Activated CD8-positive, alpha-beta memory T cell treated with anti-CD3 and anti-CD28 coated beads for 48 hours (primary cell): Measurements from ENCODE around the gene EPS8L2.

Experiments used
- DNase-seq, 3 experiments: peaks; one replicate each; pipeline ENCODE4 v3.0.0-alpha.2; 2020; ENCODE audit warnings: low read depth in 2 of 3, low spot score in 2 of 3

Gene EPS8L2

DNA sequence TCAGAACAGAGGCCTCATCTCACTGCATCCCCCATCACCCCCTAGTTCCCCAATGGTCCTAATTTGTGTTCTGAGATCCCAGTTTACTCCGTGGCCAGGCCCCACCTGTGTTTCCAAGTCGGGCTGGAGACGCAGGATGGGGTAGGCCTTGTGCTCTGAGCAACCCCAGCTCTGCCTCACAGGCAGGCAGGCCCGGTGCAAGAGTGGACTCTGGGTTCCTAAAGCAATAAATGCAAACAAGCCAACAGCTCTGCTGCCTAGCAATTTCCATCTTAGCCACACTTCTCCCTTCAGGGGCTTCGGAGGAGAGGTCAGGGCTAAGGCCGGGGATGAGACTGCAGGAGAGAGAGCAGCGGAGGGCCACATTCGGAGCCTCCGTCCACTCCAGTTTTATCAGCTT, 2.5 kb upstream of the EPS8L2 start:
- DNase-seq, result no peak

- DNase-seq, result no peak
Observed at GRCh38 chr11:704228-704674, 1.8 kb upstream of the EPS8L2 start.

- no peak for DNase-seq
Observed at GRCh38 chr11:704781-705645, 1.0 kb upstream of the EPS8L2 start.

GRCh38 chr11:706439-706956, 467 bp downstream of the EPS8L2 start:
- no peak for DNase-seq

DNA sequence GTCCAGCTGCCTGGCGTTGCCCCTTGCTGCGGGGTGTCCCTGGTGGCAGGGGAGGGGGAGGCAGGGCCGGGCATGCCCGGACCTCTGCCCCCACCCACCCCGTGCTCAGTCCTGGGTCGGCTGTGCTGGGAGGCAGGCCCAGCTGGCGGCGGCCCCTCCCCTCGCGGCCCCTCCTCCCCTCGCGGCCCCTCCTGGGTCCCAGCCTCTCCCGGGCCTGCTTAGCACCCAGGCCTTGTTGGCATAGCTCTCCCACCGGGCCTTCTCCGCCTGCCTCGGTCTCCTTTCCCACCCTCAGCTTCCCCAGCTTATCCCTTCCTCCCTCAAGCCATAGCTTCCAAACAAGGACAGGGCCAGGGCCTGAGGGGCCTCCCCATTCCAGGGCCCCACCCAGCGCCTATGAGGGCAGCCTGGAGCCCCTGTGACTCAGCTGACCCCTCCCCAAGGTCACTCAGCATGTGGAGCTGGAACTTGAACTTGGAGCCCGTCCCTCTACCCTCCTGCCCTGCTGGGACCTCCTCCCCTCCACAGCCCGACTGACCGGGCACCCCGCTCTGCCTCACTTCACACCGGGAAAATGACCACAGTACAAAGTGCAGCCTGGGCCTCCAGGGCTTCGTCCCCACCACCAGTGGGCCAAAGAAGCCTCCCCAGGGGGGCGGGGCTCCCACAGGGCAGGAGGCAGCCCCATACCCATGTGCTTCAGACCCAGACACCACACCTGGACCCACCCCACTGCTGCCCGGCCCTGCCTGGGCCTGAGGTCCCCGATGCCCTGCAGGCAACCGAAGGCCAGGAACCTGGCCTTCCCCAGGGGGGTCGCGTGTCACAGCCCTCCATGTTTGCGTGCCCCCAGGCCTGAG, 1.2 kb downstream of the EPS8L2 start:
- DNase-seq, result no peak

- no peak for DNase-seq
Observed at GRCh38 chr11:707817-708420, 1.9 kb downstream of the EPS8L2 start.

- DNase-seq, result no peak
Observed at GRCh38 chr11:708511-708910, 2.5 kb downstream of the EPS8L2 start.

DNA sequence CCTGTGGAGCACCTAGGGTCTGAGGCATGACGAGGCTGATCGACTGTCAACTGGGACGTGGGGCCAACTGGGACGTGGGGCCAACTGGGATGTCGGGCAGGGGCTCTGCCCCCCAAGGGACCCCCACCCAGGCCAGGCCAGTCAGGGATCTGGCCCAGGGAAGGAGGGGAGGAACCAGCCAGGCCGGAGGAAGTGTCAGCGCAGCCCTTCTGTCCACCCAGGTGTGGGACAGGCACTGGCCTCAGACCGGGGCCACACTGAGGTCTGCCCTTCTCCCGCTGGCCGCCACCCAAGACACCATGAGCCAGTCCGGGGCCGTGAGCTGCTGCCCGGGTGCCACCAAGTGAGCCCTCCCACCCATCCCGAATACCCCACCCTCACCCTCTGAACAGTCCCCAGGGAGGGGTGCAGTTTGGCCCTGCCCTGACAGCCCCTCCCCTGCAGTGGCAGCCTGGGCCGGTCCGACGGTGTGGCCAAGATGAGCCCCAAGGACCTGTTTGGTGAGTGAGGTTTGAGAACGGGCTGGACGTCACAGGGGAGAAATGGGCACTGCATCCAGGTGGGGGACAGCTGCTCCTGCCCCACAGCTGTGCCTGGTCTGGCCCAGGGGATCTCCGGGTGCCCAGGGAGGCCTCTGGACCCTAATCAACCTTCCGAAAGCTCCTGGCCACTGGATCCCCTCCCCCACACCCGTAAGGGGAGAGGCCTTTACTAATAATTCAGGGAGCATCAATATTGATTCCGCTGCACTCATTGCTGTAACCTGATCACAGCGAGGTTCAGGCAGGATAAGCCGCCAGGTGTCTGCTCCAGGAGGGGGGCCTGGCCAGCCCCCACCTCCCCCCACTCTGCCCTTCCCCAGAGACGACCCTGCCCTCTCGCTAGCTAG, 3.3 kb downstream of the EPS8L2 start:
- DNase-seq, result no peak

DNA sequence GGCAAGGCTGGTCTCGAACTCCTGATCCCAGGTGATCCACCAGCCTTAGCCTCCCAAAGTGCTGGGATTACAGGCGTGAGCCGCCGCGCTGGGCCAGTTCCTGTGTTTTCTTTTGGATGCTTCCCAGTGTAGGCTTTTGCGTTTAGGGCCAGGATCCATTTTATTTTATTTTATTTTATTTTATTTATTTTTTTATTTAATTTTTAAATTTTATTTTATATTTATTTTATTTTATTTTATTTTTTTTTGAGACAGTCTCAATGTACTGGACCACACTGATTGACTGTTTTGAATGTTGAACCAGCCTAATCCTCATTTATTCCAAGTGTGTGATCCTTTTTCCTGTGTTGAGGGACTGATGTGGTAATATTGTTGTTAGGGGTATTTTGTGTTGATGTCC, 8.4 kb downstream of the EPS8L2 start:
- DNase-seq, result no peak

- DNase-seq, result no peak
Observed at GRCh38 chr11:719214-720016, 13.4 kb downstream of the EPS8L2 start.

DNA sequence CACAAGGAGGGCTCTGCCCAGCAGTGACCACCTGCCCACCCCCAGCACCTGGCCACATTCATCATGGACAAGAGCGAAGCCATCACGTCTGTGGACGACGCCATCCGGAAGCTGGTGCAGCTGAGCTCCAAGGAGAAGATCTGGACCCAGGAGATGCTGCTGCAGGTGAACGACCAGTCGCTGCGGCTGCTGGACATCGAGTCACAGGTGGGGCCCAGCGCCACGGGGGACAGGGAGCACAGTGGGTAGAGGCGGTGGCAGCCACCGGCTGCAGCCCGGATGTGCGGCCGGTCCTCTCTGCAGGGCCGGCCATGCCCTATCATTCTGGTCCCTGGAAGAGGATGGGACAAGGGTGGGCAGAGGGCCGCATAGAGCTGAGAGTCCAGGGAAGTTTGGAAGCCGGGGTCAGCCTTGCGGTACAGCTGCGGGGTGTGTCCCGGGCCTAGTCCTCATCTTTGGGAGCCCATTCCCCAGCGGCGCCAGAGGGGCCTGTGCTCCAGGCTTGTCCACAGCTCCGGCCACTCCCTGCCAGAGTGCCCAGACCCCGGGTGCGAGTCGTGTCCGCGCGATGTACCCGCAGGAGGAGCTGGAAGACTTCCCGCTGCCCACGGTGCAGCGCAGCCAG, 14.1 kb downstream of the EPS8L2 start:
- no peak for DNase-seq

DNA sequence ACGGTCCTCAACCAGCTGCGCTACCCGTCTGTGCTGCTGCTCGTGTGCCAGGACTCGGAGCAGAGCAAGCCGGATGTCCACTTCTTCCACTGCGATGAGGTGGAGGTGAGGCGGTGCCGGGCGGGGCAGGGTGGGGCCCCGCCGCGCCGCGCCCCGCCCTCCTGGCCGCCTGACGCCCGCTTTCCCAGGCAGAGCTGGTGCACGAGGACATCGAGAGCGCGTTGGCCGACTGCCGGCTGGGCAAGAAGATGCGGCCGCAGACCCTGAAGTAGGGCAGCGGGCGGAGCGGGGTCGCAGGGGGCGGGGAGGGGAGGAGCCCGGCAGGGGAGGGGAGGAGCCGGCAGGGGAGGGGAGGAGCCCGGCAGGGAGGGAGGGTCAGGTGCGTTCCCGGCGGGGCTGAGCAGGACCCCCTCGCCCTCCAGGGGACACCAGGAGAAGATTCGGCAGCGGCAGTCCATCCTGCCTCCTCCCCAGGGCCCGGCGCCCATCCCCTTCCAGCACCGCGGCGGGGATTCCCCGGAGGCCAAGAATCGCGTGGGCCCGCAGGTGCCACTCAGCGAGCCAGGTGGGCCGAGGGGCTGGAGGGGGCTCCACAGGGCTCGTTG, 14.7 kb downstream of the EPS8L2 start:
- no peak for DNase-seq

DNA sequence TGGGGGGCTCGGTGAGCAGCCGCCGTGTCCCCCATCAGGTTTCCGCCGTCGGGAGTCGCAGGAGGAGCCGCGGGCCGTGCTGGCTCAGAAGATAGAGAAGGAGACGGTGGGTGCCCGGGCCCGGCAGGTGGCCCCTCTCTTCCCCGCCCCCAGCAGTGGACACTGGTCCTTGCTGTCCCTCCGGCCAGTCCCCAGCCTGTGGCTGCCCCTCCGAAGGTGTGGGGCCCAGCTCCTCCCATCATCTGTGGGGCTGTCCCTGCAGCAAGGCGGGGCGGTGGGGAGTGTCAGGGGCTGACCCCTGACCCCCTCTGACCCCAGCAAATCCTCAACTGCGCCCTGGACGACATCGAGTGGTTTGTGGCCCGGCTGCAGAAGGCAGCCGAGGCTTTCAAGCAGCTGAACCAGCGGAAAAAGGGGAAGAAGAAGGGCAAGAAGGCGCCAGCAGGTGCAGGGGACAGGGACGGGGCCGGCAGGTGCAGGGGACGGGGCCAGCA, 15.3 kb downstream of the EPS8L2 start:
- no peak for DNase-seq

- DNase-seq, result no peak
Observed at GRCh38 chr11:721741-722345, 15.8 kb downstream of the EPS8L2 start.

- no peak for DNase-seq
Observed at GRCh38 chr11:722346-722811, 16.3 kb downstream of the EPS8L2 start.

DNA sequence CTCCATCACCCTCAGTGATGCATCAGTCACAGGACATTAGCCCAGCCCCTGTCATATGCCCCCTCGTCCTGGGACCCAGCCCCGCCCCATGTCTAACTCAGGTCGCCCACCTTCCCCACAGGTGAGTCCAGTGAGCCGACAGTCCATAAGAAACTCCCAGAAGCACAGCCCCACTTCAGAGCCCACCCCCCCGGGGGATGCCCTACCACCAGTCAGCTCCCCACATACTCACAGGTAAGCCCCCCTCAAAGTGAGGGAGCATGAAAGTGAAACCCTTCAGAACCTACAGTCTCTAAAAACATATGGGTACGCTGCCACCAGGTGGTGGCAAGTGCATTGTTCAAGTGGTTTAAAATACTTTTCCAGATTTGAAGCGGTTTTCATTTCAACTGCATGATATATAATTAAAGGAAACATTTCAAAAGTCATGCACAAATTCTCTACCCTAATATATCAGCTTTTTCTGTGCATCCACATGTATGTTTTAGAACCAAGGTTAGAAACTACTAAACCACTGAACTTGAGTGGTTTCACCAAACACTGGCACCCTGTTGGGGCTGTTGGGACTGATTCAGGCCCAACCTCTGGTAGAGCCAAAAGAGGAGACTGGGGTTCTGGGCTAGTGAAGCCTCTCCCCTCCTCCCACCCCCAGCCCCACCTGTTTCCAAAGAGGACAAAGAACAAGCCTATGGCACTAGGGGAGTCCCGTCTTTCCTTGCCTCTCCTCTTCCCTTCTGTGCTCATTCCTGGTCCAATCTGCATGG, 17.3 kb downstream of the EPS8L2 start:
- DNase-seq, result no peak

DNA sequence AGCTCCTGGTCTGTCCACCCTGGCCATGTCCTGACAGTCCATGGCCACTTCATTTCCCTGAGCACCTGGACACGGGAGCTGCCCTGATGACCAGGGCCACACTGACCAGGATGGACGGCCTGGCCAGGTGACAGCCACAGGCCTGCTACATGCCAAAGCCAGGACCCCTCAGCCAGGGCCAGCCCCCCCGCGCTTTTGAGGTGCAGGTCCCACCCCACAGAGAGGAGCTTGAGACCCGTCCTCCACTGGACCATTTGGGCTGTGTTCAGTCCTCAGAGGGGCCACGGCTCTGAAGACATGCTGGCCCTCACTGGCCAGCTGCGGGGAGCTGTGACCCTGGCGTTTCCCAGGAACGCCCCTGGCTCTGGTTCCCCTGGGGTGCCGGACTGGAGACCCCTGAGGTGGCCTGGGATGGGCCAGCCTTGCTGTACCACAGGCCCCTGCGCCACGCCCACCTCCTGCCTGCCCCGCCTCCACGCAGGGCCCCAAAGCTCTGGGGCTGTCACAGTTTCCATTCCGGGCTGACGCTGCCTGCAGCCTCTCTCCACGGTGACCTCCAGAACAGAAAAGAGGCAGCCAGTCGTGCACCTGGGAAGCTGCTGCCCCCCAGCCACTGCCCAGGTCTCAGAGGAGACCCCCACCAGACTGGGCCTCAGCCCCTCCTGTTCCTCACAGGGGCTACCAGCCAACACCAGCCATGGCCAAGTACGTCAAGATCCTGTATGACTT, 18.2 kb downstream of the EPS8L2 start:
- DNase-seq, result no peak
